ENCODE measurements around the gene YEATS4. TPM values are rescaled to one million over a fixed set of nuclear protein-coding genes. Genes with fewer than 3 reads are reported as not detected.
"Not testable (repeated sequence)": the region's sequence is repeated elsewhere in the genome, so short reads cannot be mapped to it uniquely, and the experiment has no call there.

Gene YEATS4
- polyA plus RNA-seq (ENCODE audit: insufficient read length in 3 of 3), result 10 to 100 TPM; 27.1 to 38.3 (median 30.0) TPM
- long read RNA-seq, donor 1, transcript YEATS4-201 (7 exons, 1,434 nt), result major isoform, 8 of 52 reads
- long read RNA-seq, donor 1, transcript YEATS4-204 (2 exons, 428 nt), result minor isoform, 5 of 52 reads
- long read RNA-seq, donor 1, partial matches to known transcripts, result 39 of 52 reads
- long read RNA-seq, donor 1, other reads (novel, unspliced or antisense), result 0 of 52 reads
- long read RNA-seq, donor 2, transcript YEATS4-201 (7 exons, 1,434 nt), result major isoform, 9 of 45 reads
- long read RNA-seq, donor 2, partial matches to known transcripts, result 34 of 45 reads
- long read RNA-seq, donor 2, other reads (novel, unspliced or antisense), result 0 of 45 reads
- long read RNA-seq, donor 3, transcript YEATS4-201 (7 exons, 1,434 nt), result major isoform, 11 of 77 reads
- long read RNA-seq, donor 3, partial matches to known transcripts, result 54 of 77 reads
- long read RNA-seq, donor 3, other reads (novel, unspliced or antisense), result 7 of 77 reads
- long read RNA-seq, donor 4, transcript YEATS4-201 (7 exons, 1,434 nt), result major isoform, 5 of 55 reads
- long read RNA-seq, donor 4, partial matches to known transcripts, result 46 of 55 reads
- long read RNA-seq, donor 4, other reads (novel, unspliced or antisense), result 0 of 55 reads
- long read RNA-seq, donor 5, result 0 reads
- long read RNA-seq, donor 6, transcript YEATS4-204 (2 exons, 428 nt), result minor isoform, 5 of 58 reads
- long read RNA-seq, donor 6, transcript YEATS4-201 (7 exons, 1,434 nt), result major isoform, 7 of 58 reads
- long read RNA-seq, donor 6, partial matches to known transcripts, result 40 of 58 reads
- long read RNA-seq, donor 6, other reads (novel, unspliced or antisense), result 5 of 58 reads
- long read RNA-seq, donor 7, transcript YEATS4-201 (7 exons, 1,434 nt), result major isoform, 14 of 64 reads
- long read RNA-seq, donor 7, partial matches to known transcripts, result 46 of 64 reads
- long read RNA-seq, donor 7, other reads (novel, unspliced or antisense), result 0 of 64 reads
- long read RNA-seq, donor 8, transcript YEATS4-204 (2 exons, 428 nt), result minor isoform, 9 of 97 reads
- long read RNA-seq, donor 8, transcript YEATS4-201 (7 exons, 1,434 nt), result major isoform, 13 of 97 reads
- long read RNA-seq, donor 8, partial matches to known transcripts, result 74 of 97 reads
- long read RNA-seq, donor 8, other reads (novel, unspliced or antisense), result 0 of 97 reads
- long read RNA-seq, donor 9, transcript YEATS4-201 (7 exons, 1,434 nt), result major isoform, 9 of 36 reads
- long read RNA-seq, donor 9, partial matches to known transcripts, result 25 of 36 reads
- long read RNA-seq, donor 9, other reads (novel, unspliced or antisense), result 0 of 36 reads
- long read RNA-seq, donor 10, transcript YEATS4-201 (7 exons, 1,434 nt), result major isoform, 7 of 39 reads
- long read RNA-seq, donor 10, partial matches to known transcripts, result 30 of 39 reads
- long read RNA-seq, donor 10, other reads (novel, unspliced or antisense), result 0 of 39 reads
- long read RNA-seq, donor 11, transcript YEATS4-201 (7 exons, 1,434 nt), result major isoform, 8 of 34 reads
- long read RNA-seq, donor 11, partial matches to known transcripts, result 25 of 34 reads
- long read RNA-seq, donor 11, other reads (novel, unspliced or antisense), result 0 of 34 reads
- long read RNA-seq, donor 12, transcript YEATS4-201 (7 exons, 1,434 nt), result major isoform, 10 of 26 reads
- long read RNA-seq, donor 12, partial matches to known transcripts, result 16 of 26 reads
- long read RNA-seq, donor 12, other reads (novel, unspliced or antisense), result 0 of 26 reads
- long read RNA-seq, donor 13, result 0 reads
- long read RNA-seq, donor 14, transcript YEATS4-201 (7 exons, 1,434 nt), result major isoform, 13 of 41 reads
- long read RNA-seq, donor 14, partial matches to known transcripts, result 25 of 41 reads
- long read RNA-seq, donor 14, other reads (novel, unspliced or antisense), result 0 of 41 reads
- long read RNA-seq, donor 15, transcript YEATS4-201 (7 exons, 1,434 nt), result major isoform, 7 of 22 reads
- long read RNA-seq, donor 15, partial matches to known transcripts, result 14 of 22 reads
- long read RNA-seq, donor 15, other reads (novel, unspliced or antisense), result 0 of 22 reads
- long read RNA-seq, donor 16, transcript YEATS4-202 (5 exons, 1,100 nt), result minor isoform, 5 of 115 reads
- long read RNA-seq, donor 16, transcript YEATS4-201 (7 exons, 1,434 nt), result major isoform, 18 of 115 reads
- long read RNA-seq, donor 16, partial matches to known transcripts, result 89 of 115 reads
- long read RNA-seq, donor 16, other reads (novel, unspliced or antisense), result 0 of 115 reads

GRCh38 chr12:69359531-69360347 lies at the start of gene YEATS4:
Gene YEATS4, plus strand, starts transcription at chr12:69359743. Its CDS starts 230 bp downstream, at chr12:69359973.
- DNase-seq (ENCODE audit: extremely low read depth in 1 of 11, low read depth in 9 of 11, low spot score in 4 of 11), result peak; percentile 75 to 88 (median 82)

- no peak for DNase-seq (ENCODE audit: extremely low read depth in 1 of 11, low read depth in 9 of 11, low spot score in 4 of 11)
Measured at GRCh38 chr12:69313209-69313608, 46.3 kb upstream of the YEATS4 start.

- DNase-seq (ENCODE audit: extremely low read depth in 1 of 11, low read depth in 9 of 11, low spot score in 4 of 11), result not testable (repeated sequence)
Measured at GRCh38 chr12:69316784-69317183, 42.8 kb upstream of the YEATS4 start.

- DNase-seq (ENCODE audit: extremely low read depth in 1 of 11, low read depth in 9 of 11, low spot score in 4 of 11), result not testable (repeated sequence)
Measured at GRCh38 chr12:69317233-69317632, 42.3 kb upstream of the YEATS4 start.

- no peak for DNase-seq (ENCODE audit: extremely low read depth in 1 of 11, low read depth in 9 of 11, low spot score in 4 of 11)
Measured at GRCh38 chr12:69318225-69318624, 41.3 kb upstream of the YEATS4 start.

- DNase-seq (ENCODE audit: extremely low read depth in 1 of 11, low read depth in 9 of 11, low spot score in 4 of 11), result no peak
Measured at GRCh38 chr12:69321351-69321750, 38.2 kb upstream of the YEATS4 start.

GRCh38 chr12:69324797-69325466 lies 34.6 kb upstream of the YEATS4 start:
- no peak for DNase-seq (ENCODE audit: extremely low read depth in 1 of 11, low read depth in 9 of 11, low spot score in 4 of 11)

GRCh38 chr12:69328426-69328825 lies 31.1 kb upstream of the YEATS4 start:
- DNase-seq (ENCODE audit: extremely low read depth in 1 of 11, low read depth in 9 of 11, low spot score in 4 of 11), result no peak

- DNase-seq (ENCODE audit: extremely low read depth in 1 of 11, low read depth in 9 of 11, low spot score in 4 of 11), result no peak
Measured at GRCh38 chr12:69329669-69330428, 29.7 kb upstream of the YEATS4 start.

- DNase-seq (ENCODE audit: extremely low read depth in 1 of 11, low read depth in 9 of 11, low spot score in 4 of 11), result peak in 4 of 11 donors; percentile 15 to 21 (median 18)
Measured at GRCh38 chr12:69330475-69331473, 28.8 kb upstream of the YEATS4 start.

GRCh38 chr12:69331519-69331908 lies 28.0 kb upstream of the YEATS4 start:
- DNase-seq (ENCODE audit: extremely low read depth in 1 of 11, low read depth in 9 of 11, low spot score in 4 of 11), result peak in 1 of 11 donors; percentile 10

GRCh38 chr12:69331909-69332684 lies 27.4 kb upstream of the YEATS4 start:
- DNase-seq (ENCODE audit: extremely low read depth in 1 of 11, low read depth in 9 of 11, low spot score in 4 of 11), result no peak

- DNase-seq (ENCODE audit: extremely low read depth in 1 of 11, low read depth in 9 of 11, low spot score in 4 of 11), result no peak
Measured at GRCh38 chr12:69332815-69333358, 26.7 kb upstream of the YEATS4 start.
